IPS DF 4.7 (cell line): ENCODE results near the gene MAP2K5.
"Not testable (repeated sequence)": the region's sequence is repeated elsewhere in the genome, so short reads cannot be mapped to it uniquely, and the experiment has no call there.

Experiments
- DNase-seq: peaks from one replicate; pipeline ENCODE4 v3.0.0-alpha.2; 2013; ENCODE audit warnings: low spot score; ENCODE audit errors: extremely low read depth

MAP2K5 gene

GRCh38 chr15:67595572-67595971, 53.1 kb downstream of the MAP2K5 start:
- DNase-seq, result no peak

GRCh38 chr15:67601073-67601472, 58.6 kb downstream of the MAP2K5 start:
- no peak for DNase-seq

DNA sequence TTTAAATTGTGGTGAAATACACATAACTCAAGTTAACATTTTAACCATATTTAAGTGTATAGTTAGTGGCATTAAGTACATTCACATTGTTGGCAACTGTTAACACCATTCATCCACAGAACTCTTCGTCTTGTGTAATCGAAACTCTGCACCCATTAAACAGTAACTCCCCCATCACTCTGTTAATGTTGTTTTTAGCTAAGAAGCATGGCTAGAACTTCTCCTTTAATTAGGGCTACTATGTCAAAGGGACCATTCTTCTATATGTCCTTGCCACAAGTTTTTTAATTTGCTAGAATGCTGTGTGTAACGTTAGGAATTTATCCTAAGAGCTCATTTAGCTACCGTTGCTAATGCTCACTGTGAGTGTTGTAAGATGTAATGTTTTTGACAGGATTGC, 60.6 kb downstream of the MAP2K5 start:
- DNase-seq, result no peak

DNA sequence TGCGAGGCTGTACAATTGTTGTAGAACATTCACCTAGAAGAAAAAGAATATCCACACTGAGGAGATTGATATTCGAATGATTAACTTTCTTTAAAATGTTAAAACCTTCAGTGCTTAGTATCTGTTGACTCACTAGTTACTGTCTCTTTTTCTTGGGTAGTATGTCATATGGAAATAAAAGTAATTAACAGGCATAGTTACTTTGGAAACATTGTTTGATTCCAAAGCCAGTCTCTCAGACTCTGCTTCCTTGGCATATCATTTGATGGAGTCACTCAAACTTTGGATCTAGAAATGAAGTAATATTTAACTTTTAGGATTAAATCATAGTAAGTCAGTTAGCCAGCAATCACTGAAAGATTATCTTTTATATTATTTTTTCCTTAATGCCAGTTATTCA, 63.4 kb downstream of the MAP2K5 start:
- no peak for DNase-seq

- no peak for DNase-seq
Observed at GRCh38 chr15:67606742-67607141, 64.2 kb downstream of the MAP2K5 start.

GRCh38 chr15:67607329-67607728, 64.8 kb downstream of the MAP2K5 start:
- DNase-seq, result no peak

DNA sequence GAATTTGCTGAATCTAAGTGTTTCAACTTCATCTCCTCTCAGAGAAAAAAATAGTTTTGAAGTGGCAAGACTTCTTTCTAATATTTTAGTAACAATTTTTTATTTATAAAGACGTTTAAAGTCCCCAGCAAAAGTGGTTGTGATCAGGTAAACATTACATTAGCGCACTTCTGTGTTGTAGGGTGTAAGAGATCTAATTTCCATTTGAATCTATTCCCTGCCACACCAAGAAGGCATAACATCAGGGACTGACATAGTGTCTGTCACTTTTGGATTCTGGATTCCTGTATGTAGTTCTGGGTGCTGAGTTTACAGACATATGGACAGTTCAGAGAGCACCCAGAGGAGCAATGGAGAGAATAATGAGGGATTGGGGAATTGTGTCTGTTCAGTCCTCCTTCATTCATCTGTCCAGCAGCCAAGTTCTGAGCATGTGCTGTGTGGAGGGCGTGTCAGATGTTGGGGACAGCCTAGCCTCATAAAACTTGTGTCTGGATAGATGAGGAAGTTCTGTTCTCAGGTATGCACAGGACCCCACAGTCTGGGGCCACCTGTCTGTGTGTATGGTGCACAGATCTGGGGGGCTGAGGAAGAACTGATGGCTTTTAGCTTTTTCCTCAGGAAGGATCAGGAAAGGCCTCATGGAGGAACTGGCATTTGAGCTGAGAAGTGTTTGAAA, 65.6 kb downstream of the MAP2K5 start:
- no peak for DNase-seq

DNA sequence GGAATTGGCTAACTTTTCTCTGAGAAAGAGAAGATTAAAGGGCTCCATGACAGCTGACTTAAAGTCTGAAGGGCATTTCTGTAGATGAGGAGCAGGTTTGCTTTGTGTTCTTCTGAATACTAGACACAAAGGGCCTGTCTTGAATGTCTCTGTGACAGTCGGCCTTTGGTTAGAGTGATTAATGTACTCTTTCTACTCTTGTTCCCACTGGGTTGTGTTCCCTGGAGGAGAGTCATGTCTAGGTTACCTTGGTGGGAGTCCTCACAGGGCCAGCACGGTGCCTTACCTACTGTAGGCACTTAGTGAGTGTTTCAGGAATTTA, 66.1 kb downstream of the MAP2K5 start:
- no peak for DNase-seq

- no peak for DNase-seq
Observed at GRCh38 chr15:67611370-67612369, 69.2 kb downstream of the MAP2K5 start.

DNA sequence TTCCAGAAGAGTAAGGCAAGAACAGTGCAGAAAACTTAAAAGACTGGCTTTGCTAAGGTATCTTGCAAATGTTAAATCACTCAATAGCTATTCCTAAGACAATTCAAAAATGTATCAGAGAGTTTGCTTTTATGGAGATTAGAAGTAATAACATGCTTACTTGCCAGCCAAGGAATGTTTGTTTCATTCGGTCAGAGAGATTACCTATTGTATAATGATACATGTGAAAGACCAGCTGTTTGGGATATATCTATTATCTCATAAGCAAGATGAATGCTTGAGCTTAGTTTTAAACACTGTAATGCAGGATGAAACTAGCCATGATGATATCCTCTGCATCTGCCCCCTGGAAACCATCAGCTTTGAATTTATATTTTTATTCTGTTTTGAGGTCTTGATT, 70.7 kb downstream of the MAP2K5 start:
- DNase-seq, result no peak

GRCh38 chr15:67613708-67614107, 71.2 kb downstream of the MAP2K5 start:
- DNase-seq, result no peak

- not testable (repeated sequence) for DNase-seq
Observed at GRCh38 chr15:67615131-67615534, 72.6 kb downstream of the MAP2K5 start.

DNA sequence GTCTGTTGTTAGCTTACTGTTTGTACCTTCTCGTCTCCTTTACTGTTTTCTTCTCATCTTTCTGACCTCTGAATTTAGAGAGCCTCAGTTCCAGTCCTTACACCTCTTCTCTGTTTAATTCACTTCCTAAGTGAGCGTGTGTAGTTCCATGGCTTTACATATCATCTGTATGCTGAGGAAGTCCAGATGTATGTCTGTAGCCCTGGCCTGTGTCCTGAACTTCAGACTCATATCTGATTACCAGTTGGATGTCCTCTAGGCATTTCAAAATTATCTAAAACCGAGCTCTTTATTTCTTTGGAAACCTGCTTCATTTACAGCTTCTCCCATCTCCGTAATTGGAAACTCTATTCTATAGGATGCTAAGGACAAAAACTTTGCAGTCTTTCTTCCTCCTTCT, 75.8 kb downstream of the MAP2K5 start:
- DNase-seq, result no peak

DNA sequence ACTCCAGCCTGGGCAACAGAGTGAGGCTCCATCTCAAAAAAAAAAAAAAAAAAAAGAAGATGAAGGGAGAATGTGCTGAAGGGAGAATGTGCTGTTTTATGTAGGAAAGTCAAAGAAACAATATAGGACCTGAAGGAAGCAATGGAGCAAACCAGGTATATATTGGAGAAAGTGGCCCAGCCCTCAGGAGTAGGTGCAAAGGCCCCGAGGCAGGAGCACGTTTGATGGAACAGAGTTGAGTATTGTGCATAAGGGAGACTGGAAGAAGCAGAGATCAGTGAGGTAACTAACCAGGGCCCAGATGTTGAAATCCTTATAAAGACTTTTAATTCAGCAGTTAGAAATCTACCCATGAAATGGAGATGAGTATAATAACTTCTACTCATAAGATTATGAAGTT, 79.6 kb downstream of the MAP2K5 start:
- no peak for DNase-seq

- no peak for DNase-seq
Observed at GRCh38 chr15:67632261-67632660, 89.8 kb downstream of the MAP2K5 start.

- DNase-seq, result not testable (repeated sequence)
Observed at GRCh38 chr15:67635950-67636349, 93.4 kb downstream of the MAP2K5 start.

GRCh38 chr15:67639591-67639990, 97.1 kb downstream of the MAP2K5 start:
- DNase-seq, result no peak

GRCh38 chr15:67641453-67641852, 99.0 kb downstream of the MAP2K5 start:
- DNase-seq, result no peak

DNA sequence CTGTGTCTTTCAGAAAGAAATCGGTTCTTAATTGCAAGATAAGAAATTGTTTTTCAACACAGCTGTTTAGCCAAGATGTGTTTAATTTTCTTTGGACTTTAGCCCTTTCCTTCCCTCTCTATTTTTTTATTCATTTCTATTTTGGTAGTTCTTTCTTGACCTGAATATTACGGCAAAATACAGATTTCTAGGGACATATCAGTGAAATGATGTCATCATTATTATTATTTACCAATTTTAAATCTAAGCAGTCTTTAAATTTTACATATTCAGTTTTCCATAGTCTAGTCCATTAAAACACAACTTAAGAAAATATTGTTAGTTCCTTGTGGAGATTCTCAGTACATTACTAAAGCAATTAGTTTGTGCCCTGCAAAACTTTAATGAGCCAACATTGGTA, 104.3 kb downstream of the MAP2K5 start:
- no peak for DNase-seq

GRCh38 chr15:67652586-67652985, 110.1 kb downstream of the MAP2K5 start:
- no peak for DNase-seq

GRCh38 chr15:67660446-67660845, 117.9 kb downstream of the MAP2K5 start:
- DNase-seq, result no peak

DNA sequence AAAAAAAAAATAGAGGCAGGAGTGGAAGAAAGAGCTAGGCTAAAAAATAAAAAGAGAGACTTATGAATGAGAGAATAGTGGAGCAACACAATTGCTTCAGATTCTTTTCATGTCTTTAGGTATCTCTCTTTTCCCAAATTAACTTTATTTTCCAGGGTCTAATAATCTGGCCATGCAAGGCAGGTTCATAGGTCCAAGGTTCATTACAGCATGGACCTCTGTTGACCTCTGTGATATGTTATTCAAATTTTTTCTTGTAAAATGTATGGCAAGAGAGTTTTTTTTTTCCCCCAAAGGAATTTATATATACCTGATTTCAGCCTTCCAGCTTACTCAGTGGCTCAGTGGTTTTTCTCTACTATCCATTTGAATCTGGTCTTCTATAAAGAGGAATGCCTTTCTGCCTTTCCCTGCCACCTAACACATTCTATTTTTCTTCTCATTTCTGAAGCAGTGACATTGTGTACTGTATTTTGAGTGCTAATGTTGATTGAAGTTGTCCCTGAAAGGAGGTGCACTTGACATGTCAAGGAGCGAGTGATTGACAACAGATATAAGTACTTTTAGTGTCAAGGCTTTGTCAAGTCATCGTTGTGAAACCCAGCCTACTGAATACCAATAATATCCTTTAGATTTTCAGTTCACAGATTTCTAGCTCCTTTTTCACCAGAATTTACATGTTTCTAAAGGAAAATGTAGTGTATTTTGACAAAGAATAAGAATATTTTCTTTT, 118.5 kb downstream of the MAP2K5 start:
- DNase-seq, result no peak
